IPS DF 6.9 (cell line): ENCODE data around the gene CHAD.
"Not testable (repeated sequence)": the region's sequence is repeated elsewhere in the genome, so short reads cannot be mapped to it uniquely, and the experiment has no call there.

ENCODE experiments used
- DNase-seq: peaks from one replicate; pipeline ENCODE4 v3.0.0-alpha.2; 2013; ENCODE audit warnings: low read depth, low spot score
- H3K27ac ChIP-seq: one replicate; pipeline ENCODE4 v1.5.1; 2013; ENCODE audit warnings: low read length, control low read depth
- H3K27me3 ChIP-seq: 2 replicates; pipeline ENCODE4 v1.6.1; 2013; ENCODE audit warnings: mild to moderate bottlenecking, low read length; ENCODE audit not compliant: control insufficient read depth, insufficient read depth
- H3K36me3 ChIP-seq: 2 replicates; pipeline ENCODE4 v1.6.1; 2013; ENCODE audit warnings: low read length; ENCODE audit not compliant: control insufficient read depth, insufficient read depth
- H3K4me1 ChIP-seq: 2 replicates; pipeline ENCODE4 v1.6.1; 2013; ENCODE audit warnings: low read length; ENCODE audit not compliant: control insufficient read depth, insufficient read depth
- H3K4me3 ChIP-seq: 2 replicates; pipeline ENCODE4 v1.5.1; 2013; ENCODE audit warnings: mild to moderate bottlenecking, low read length
- H3K9me3 ChIP-seq: 2 replicates; pipeline ENCODE4 v1.6.1; 2013; ENCODE audit warnings: low read length, inconsistent platforms; ENCODE audit not compliant: control insufficient read depth, insufficient read depth
- WGBS: extraction: QIAGEN DNeasy Blood & Tissue Kit; methylation state at CpG from one replicate; pipeline ENCODE4 v1.1.7; 2013; ENCODE audit warnings: mixed read lengths, missing lambda C conversion rate; ENCODE audit not compliant: insufficient read length, insufficient coverage; 5-methylcytosine and 5-hydroxymethylcytosine counted together

CHAD gene

GRCh38 chr17:50420419-50421112 lies 48.1 kb downstream of the CHAD start:
- H3K36me3 ChIP-seq, result no peaks in the 10 kb centered on the region
- H3K4me1 ChIP-seq, result peaks cover 3% of the 10 kb centered on the region; the same call in 1 of the 2 replicates
- no peaks in the 10 kb centered on the region for H3K9me3 ChIP-seq
- no peaks in the 10 kb centered on the region for H3K27me3 ChIP-seq
- no CpG with 5 or more reads among the region's 6 CpGs for WGBS
- DNase-seq, result no peak
- no peak overlapping the region for H3K4me3 ChIP-seq
- no peak overlapping the region for H3K27ac ChIP-seq

GRCh38 chr17:50419577-50419976 lies 49.1 kb downstream of the CHAD start:
- H3K4me3 ChIP-seq, H3K9me3 ChIP-seq, H3K27me3 ChIP-seq, H3K4me1 ChIP-seq, DNase-seq, H3K36me3 ChIP-seq, H3K27ac ChIP-seq: not testable (repeated sequence)
- WGBS, result no CpG with 5 or more reads among the region's 10 CpGs

- no CpG with 5 or more reads among the region's 3 CpGs for WGBS
- no peak for DNase-seq
- H3K4me3 ChIP-seq, result no peak overlapping the region
- H3K4me1 ChIP-seq, result no peaks in the 10 kb centered on the region
- H3K27ac ChIP-seq, result no peak overlapping the region
- no peaks in the 10 kb centered on the region for H3K36me3 ChIP-seq
- no peaks in the 10 kb centered on the region for H3K27me3 ChIP-seq
- no peaks in the 10 kb centered on the region for H3K9me3 ChIP-seq
These were observed 53.9 kb downstream of the CHAD start for GRCh38 chr17:50414808-50415207.
